HCT116 (cell line): ENCODE measurements around the gene NTSR2. TPM values are rescaled to one million over a fixed set of nuclear protein-coding genes. Genes with fewer than 3 reads are reported as not detected.

Experiments
- ATAC-seq: fragments of 200-7000 bp; cut with Tn5 transposase; 2 replicates; pipeline ENCODE4 v1.9.1; 2020; ENCODE audit warnings: mild to moderate bottlenecking, moderate library complexity
- BruUV-seq: library from RNA; stranded (reverse); fragments of 400-500 nt; replicated peaks from 2 replicates; lab custom pipeline; 2021; lab: Mats Ljungman, UMichigan
- CTCF ChIA-PET: fragments of 300-600 bp; sonication (Branson Sonifier 250); formaldehyde crosslinking; loops from one replicate; lab custom pipeline; 2021; ENCODE audit warnings: antibody characterized with exemption; lab: Charles Lee
- POLR2A ChIA-PET: fragments of 300-600, 350-600 bp; sonication (Branson Sonifier 250); formaldehyde crosslinking; loops from one replicate; lab custom pipeline; 2021; ENCODE audit warnings: antibody characterized with exemption; lab: Charles Lee
- RAD21 ChIA-PET, 2 experiments: fragments of 300-600 bp; sonication (Branson Sonifier 250); formaldehyde crosslinking; loops; one replicate each; lab custom pipeline; 2023; ENCODE audit warnings: low total read pairs in 2 of 2; ENCODE audit not compliant: uncharacterized antibody in 2 of 2, unreplicated experiment in 2 of 2, low non-redundant PET in 1 of 2; lab: Charles Lee
- DNase-seq: peaks from one replicate; pipeline ENCODE4 v3.0.0-alpha.2; 2010; ENCODE audit warnings: low read depth, low spot score
- H2AFZ ChIP-seq: fragments of 200-600 bp; shearing (Covaris generic), sonication (generic); 2 replicates; pipeline ENCODE4 v1.6.1; 2017; ENCODE audit warnings: low read depth, mixed run types, mixed read lengths, antibody characterized with exemption, low read length; ENCODE audit not compliant: poor library complexity, severe bottlenecking
- H3K27ac ChIP-seq: 2 replicates; pipeline ENCODE4 v1.5.1; 2012; ENCODE audit warnings: low read depth, low read length
- H3K27me3 ChIP-seq: fragments of 200-600 bp; sonication (generic); 2 replicates; pipeline ENCODE4 v1.6.1; 2016; ENCODE audit warnings: mixed run types, low read length, mixed read lengths; ENCODE audit not compliant: insufficient read depth
- H3K36me3 ChIP-seq, 2 experiments: fragments of 200-500 bp in 1 of 2; fragments of 200-600 bp in 1 of 2; sonication (Bioruptor generic) in 1 of 2; sonication (generic) in 1 of 2; 2 replicates each; pipeline versions ENCODE4 v1.5.1 to v1.6.1; 2014 to 2016; ENCODE audit warnings: low read length in 2 of 2, inconsistent platforms in 1 of 2, mixed read lengths in 1 of 2, mixed run types in 1 of 2; ENCODE audit not compliant: insufficient read depth in 2 of 2, control insufficient read depth in 1 of 2
- H3K4me1 ChIP-seq, 2 experiments: fragments of 200-600 bp in 1 of 2; sonication (generic) in 1 of 2; 2 replicates each; pipeline versions ENCODE4 v1.5.1 to v1.6.1; 2012 to 2017; ENCODE audit warnings: low read length in 2 of 2, inconsistent platforms in 1 of 2, mild to moderate bottlenecking in 1 of 2, mixed read lengths in 1 of 2, mixed run types in 1 of 2, moderate library complexity in 1 of 2; ENCODE audit not compliant: insufficient read depth in 2 of 2, control insufficient read depth in 1 of 2
- H3K4me2 ChIP-seq: fragments of 200-600 bp; sonication (generic); 2 replicates; pipeline ENCODE4 v1.6.1; 2017; ENCODE audit warnings: mixed run types, low read length, mixed read lengths
- H3K4me3 ChIP-seq, 2 experiments: fragments of 200-600 bp in 1 of 2; sonication (generic) in 1 of 2; replicated peaks in 1 of 2; 2 replicates each; pipeline ENCODE4 v1.5.1; 2011 to 2016; ENCODE audit warnings: low read length in 2 of 2, control low read depth in 1 of 2, low read depth in 1 of 2, mild to moderate bottlenecking in 1 of 2, mixed read lengths in 1 of 2, mixed run types in 1 of 2
- H3K79me2 ChIP-seq: fragments of 200-600 bp; sonication (generic); 2 replicates; pipeline ENCODE4 v1.6.1; 2017; ENCODE audit warnings: mild to moderate bottlenecking, mixed run types, low read length, moderate library complexity, mixed read lengths; ENCODE audit not compliant: insufficient read depth
- H3K9ac ChIP-seq: fragments of 200-600 bp; sonication (generic); 2 replicates; pipeline ENCODE4 v1.6.1; 2016; ENCODE audit warnings: low read length, mixed read lengths
- H3K9me2 ChIP-seq: fragments of 200-600 bp; sonication (generic), shearing (Covaris generic); 2 replicates; pipeline ENCODE4 v1.6.1; 2017; ENCODE audit warnings: mixed run types, mild to moderate bottlenecking, moderate library complexity; ENCODE audit not compliant: insufficient read depth
- H3K9me3 ChIP-seq, 2 experiments: fragments of 200-500 bp in 1 of 2; fragments of 200-600 bp in 1 of 2; sonication (Bioruptor generic) in 1 of 2; sonication (generic) in 1 of 2; 2 replicates each; pipeline ENCODE4 v1.6.1; 2014 to 2017; ENCODE audit warnings: low read length in 2 of 2, mixed read lengths in 2 of 2, inconsistent platforms in 1 of 2, low read depth in 1 of 2, mild to moderate bottlenecking in 1 of 2, mixed run types in 1 of 2, moderate library complexity in 1 of 2; ENCODE audit not compliant: control insufficient read depth in 1 of 2, insufficient read depth in 1 of 2
- H4K20me1 ChIP-seq: fragments of 200-600 bp; sonication (generic), shearing (Covaris generic); 2 replicates; pipeline ENCODE4 v1.6.1; 2017; ENCODE audit warnings: mixed run types, mild to moderate bottlenecking, moderate library complexity; ENCODE audit not compliant: insufficient read depth
- EZH2 ChIP-seq: fragments of 200-600 bp; sonication (generic); IDR thresholded peaks from 2 replicates; pipeline ENCODE4 v1.6.1; 2017; ENCODE audit warnings: antibody characterized with exemption, mixed run types
- FOSL1 ChIP-seq: IDR thresholded peaks from 2 replicates; pipeline ENCODE4 v1.6.1; 2012; ENCODE audit warnings: low read depth
- JUND ChIP-seq: IDR thresholded peaks from 2 replicates; pipeline ENCODE4 v1.6.1; 2012
- POLR2AphosphoS5 ChIP-seq: IDR thresholded peaks from 2 replicates; pipeline ENCODE4 v1.6.1; 2011; ENCODE audit warnings: mild to moderate bottlenecking, low read depth, low read length, moderate library complexity
- TCF7L2 ChIP-seq: IDR thresholded peaks from 2 replicates; pipeline ENCODE4 v1.7.0; 2011; ENCODE audit warnings: borderline replicate concordance, inconsistent platforms; ENCODE audit not compliant: insufficient read depth, insufficient read length; ENCODE audit errors: extremely low read depth
- YY1 ChIP-seq: IDR thresholded peaks from 2 replicates; pipeline ENCODE4 v1.6.1; 2011; ENCODE audit warnings: low read length, low read depth, moderate library complexity, mild to moderate bottlenecking; ENCODE audit not compliant: insufficient replicate concordance; ENCODE audit errors: extremely low read depth
- intact Hi-C: fragments of 100-400 bp; cut with micrococcal nuclease; formaldehyde crosslinking; loops from 2 replicates; pipeline ENCODE4 v1.10.0; 2022
- total RNA-seq: library from RNA; stranded (reverse); gene quantifications from one replicate; pipeline ENCODE4 v1.2.1, GENCODE V29; 2021; ENCODE audit not compliant: unreplicated experiment
- TF ChIP-seq, protein P1 (sequence below): IDR thresholded peaks from 2 replicates; pipeline ENCODE4 v1.6.1; 2012

NTSR2 gene
- total RNA-seq, 1 experiment from 2014 or later = not detected

DNA sequence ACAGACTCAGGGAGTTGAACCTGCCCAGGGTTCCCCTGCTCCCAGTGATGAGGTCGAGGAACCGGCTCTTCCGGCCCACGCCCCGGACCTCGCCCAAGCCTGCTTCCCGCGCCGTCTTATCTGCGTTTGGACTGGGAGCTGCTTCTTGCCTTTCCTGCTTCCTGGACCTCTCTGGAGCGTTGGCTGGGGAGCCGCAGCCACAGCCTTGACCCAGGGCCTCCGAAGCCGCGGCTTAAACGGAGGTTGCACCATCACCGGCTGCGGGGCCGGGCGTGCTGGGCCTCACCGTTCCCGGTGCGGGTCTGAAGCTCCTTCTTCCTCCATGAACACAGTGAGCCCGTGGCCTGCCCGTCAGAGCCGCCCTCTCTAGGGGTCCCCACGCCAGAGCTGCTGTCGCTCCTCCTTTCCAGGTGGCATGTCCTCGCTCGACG, 13.3 kb downstream of the NTSR2 start:
- no TSS peak for BruUV-seq
- Histone ChIP-seq H3K9ac (no peak overlapping the region), H4K20me1 (no peaks in the 10 kb centered on the region), H3K9me2 (no peaks in the 10 kb centered on the region), H3K79me2 (no peaks in the 10 kb centered on the region), H3K4me3 (no peak overlapping the region), H3K36me3 (no peaks in the 10 kb centered on the region), H3K27me3 (no peaks in the 10 kb centered on the region; the same call in 1 of the 2 replicates), H3K4me2 (no peak overlapping the region), H2AFZ (no peak overlapping the region), H3K27ac (no peak overlapping the region), H3K9me3 (no peaks in the 10 kb centered on the region), H3K4me1 (no peaks in the 10 kb centered on the region)
- RAD21 ChIA-PET = no interaction called here
- DNase-seq = no peak
- TF ChIP-seq, protein P1, sequence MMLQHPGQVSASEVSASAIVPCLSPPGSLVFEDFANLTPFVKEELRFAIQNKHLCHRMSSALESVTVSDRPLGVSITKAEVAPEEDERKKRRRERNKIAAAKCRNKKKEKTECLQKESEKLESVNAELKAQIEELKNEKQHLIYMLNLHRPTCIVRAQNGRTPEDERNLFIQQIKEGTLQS = no peak
- POLR2A ChIA-PET = no interaction called here
- ATAC-seq = no peak
- CTCF ChIA-PET = no interaction called here
- intact Hi-C loops = no loop called here

DNA sequence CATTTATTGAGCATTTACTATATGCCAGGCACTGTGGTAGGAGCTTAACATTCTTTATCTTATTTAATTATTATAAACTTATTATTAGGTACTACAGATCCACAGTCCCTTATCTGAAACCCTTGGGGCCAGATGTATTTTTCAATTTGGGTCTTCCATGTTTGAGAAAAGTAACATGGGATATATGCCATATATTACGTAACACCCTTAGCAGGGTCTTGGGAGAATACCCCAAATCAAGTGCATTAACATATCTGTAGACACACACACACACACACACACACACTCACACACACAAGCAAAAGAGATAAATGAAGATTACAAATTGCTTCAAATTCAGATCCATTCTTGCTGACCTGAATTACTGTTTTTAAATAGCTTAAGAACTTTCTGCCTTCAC, 13.7 kb downstream of the NTSR2 start:
- H2AFZ ChIP-seq = no peak overlapping the region
- H4K20me1 ChIP-seq = no peaks in the 10 kb centered on the region
- no peak overlapping the region for H3K9ac ChIP-seq
- ChIA-PET POLR2A (no interaction called here), CTCF (no interaction called here), RAD21 (no interaction called here)
- BruUV-seq = no TSS peak
- no peak overlapping the region for H3K4me3 ChIP-seq
- H3K4me1 ChIP-seq = no peaks in the 10 kb centered on the region
- H3K79me2 ChIP-seq = no peaks in the 10 kb centered on the region
- no peak for DNase-seq
- H3K36me3 ChIP-seq = no peaks in the 10 kb centered on the region
- no peak for ATAC-seq
- intact Hi-C loops = no loop called here
- TF ChIP-seq JUND (no peak), YY1 (no peak), TCF7L2 (no peak), FOSL1 (no peak), EZH2 (no peak), POLR2AphosphoS5 (no peak)
- TF ChIP-seq, all 23 proteins: peak for 0
- no peaks in the 10 kb centered on the region; the same call in 1 of the 2 replicates for H3K27me3 ChIP-seq
- no peaks in the 10 kb centered on the region for H3K9me2 ChIP-seq
- no peaks in the 10 kb centered on the region for H3K9me3 ChIP-seq
- H3K4me2 ChIP-seq = no peak overlapping the region
- H3K27ac ChIP-seq = no peak overlapping the region
